ENCODE results near the gene CA5B. TPM values are rescaled to one million over a fixed set of nuclear protein-coding genes. Genes with fewer than 3 reads are reported as not detected.
"Not testable (repeated sequence)": the region's sequence is repeated elsewhere in the genome, so short reads cannot be mapped to it uniquely, and the experiment has no call there.

Gene CA5B
- total RNA-seq, 2 donors from 2014 or later, result 14.0 to 31.7 TPM

DNA sequence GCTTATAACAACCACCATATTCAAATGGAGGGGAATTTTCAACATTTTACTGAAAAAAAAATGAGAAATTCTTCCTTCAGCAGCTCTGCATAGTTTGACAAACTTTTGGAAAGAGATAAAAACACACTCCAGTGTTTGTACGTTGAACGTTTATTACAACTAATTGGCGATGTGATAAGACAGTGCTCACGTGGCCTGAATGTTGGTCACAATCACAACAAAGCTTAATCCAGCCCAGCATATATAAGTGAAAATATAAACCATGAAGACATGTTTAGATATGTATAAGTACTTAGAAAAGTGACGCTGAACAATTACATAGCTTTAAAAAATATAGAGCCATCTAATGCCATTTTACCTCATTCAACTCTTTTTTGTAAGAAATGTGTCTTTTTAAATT lies 87.9 kb downstream of the CA5B start:
- peaks cover 41% of the 10 kb centered on the region for H3K36me3 Mint-ChIP-seq (ENCODE audit: low read depth)
- Histone ChIP-seq H3K9ac (ENCODE audit: extremely low read depth, low read length, poor library complexity, severe bottlenecking) (no peak overlapping the region), H3K9me3 (ENCODE audit: control insufficient read depth, low read length) (no peaks in the 10 kb centered on the region), H3K36me3 (ENCODE audit: control insufficient read depth, insufficient read depth, low read length) (peaks cover 43% of the 10 kb centered on the region), H3K27ac (ENCODE audit: low read depth, low read length) (no peak overlapping the region), H3K4me1 (ENCODE audit: control insufficient read depth, insufficient read depth, low read length) (no peaks in the 10 kb centered on the region), H3K4me3 (ENCODE audit: low read length) (no peak overlapping the region), H3K27me3 (ENCODE audit: control insufficient read depth, insufficient read depth, low read length, poor library complexity, severe bottlenecking) (no peaks in the 10 kb centered on the region)
- 80% methylated on average over 2 of the region's 5 CpGs; no CpG with 5 or more reads in 1 of the 2 experiments for WGBS, 2 experiments (ENCODE audit: insufficient coverage in 1 of 2, insufficient read length in 1 of 2)
- TF ChIP-seq, protein P1, sequence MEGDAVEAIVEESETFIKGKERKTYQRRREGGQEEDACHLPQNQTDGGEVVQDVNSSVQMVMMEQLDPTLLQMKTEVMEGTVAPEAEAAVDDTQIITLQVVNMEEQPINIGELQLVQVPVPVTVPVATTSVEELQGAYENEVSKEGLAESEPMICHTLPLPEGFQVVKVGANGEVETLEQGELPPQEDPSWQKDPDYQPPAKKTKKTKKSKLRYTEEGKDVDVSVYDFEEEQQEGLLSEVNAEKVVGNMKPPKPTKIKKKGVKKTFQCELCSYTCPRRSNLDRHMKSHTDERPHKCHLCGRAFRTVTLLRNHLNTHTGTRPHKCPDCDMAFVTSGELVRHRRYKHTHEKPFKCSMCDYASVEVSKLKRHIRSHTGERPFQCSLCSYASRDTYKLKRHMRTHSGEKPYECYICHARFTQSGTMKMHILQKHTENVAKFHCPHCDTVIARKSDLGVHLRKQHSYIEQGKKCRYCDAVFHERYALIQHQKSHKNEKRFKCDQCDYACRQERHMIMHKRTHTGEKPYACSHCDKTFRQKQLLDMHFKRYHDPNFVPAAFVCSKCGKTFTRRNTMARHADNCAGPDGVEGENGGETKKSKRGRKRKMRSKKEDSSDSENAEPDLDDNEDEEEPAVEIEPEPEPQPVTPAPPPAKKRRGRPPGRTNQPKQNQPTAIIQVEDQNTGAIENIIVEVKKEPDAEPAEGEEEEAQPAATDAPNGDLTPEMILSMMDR (conservative IDR thresholded peaks at IDR 0.05), result no peak
- no peak overlapping the region for H3K4me3 Mint-ChIP-seq
- H3K27me3 Mint-ChIP-seq (ENCODE audit: insufficient read depth), result no peaks in the 10 kb centered on the region
- peak overlapping the region; percentile 67 for H3K27ac Mint-ChIP-seq
- no peak for DNase-seq
- H3K4me1 Mint-ChIP-seq, result peaks cover 28% of the 10 kb centered on the region
- H3K9me3 Mint-ChIP-seq, result no peaks in the 10 kb centered on the region

DNA sequence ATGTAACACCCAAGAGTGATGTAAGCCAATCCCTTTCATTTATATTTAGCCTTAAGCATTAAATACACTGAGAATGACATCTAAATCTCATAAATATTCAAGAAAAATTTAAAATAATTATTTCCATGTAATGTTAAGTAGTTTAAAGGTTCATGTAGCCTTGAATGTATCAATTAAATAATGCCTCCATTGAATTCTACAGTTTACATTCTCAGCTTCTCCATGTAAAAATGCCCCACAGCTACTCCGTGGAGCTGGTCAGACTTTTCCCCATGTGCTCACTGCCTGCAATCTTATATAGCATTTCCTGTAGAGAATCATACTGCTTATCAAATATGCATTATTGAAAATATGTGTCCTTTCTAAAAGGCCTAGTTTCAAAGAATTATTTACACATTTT lies 91.1 kb downstream of the CA5B start:
- Histone ChIP-seq H3K27ac (ENCODE audit: low read depth, low read length) (no peak overlapping the region), H3K4me1 (ENCODE audit: control insufficient read depth, insufficient read depth, low read length) (no peaks in the 10 kb centered on the region), H3K4me3 (ENCODE audit: low read length) (no peak overlapping the region), H3K9ac (ENCODE audit: extremely low read depth, low read length, poor library complexity, severe bottlenecking) (no peak overlapping the region), H3K36me3 (ENCODE audit: control insufficient read depth, insufficient read depth, low read length) (peaks cover 53% of the 10 kb centered on the region), H3K27me3 (ENCODE audit: control insufficient read depth, insufficient read depth, low read length, poor library complexity, severe bottlenecking) (no peaks in the 10 kb centered on the region), H3K9me3 (ENCODE audit: control insufficient read depth, low read length) (no peaks in the 10 kb centered on the region)
- TF ChIP-seq, protein P1 (conservative IDR thresholded peaks at IDR 0.05), result no peak
- WGBS, 2 experiments (ENCODE audit: insufficient coverage in 1 of 2, insufficient read length in 1 of 2), result 100% methylated on average over 1 of the region's 1 CpG; no CpG with 5 or more reads in 1 of the 2 experiments
- Mint-ChIP-seq H3K27ac (peak overlapping the region; percentile 50), H3K36me3 (ENCODE audit: low read depth) (peaks cover 31% of the 10 kb centered on the region), H3K4me3 (no peak overlapping the region), H3K27me3 (ENCODE audit: insufficient read depth) (no peaks in the 10 kb centered on the region), H3K4me1 (peaks cover 42% of the 10 kb centered on the region), H3K9me3 (no peaks in the 10 kb centered on the region)
- no peak for DNase-seq

DNA sequence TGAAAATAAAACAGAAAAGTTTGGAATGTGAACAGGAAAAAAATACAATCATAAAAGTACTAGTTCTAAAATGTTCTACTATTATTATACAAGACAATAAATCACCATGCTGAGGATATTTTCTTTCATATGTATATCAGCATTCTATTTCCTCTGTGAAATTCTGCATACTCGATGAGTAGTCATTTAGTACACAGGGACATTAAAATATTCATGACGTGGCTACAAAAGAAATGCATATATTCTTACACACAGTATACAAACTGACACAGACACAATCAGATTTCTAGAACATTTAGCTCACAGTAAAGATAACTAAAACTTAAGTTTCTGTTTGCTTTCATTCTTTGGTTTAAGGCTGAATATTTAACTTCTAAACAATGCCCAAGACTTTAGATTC lies 93.3 kb downstream of the CA5B start:
- H3K4me3 Mint-ChIP-seq; DNase-seq; H3K27ac Mint-ChIP-seq; H3K27me3 ChIP-seq (ENCODE audit: control insufficient read depth, insufficient read depth, low read length, poor library complexity, severe bottlenecking); H3K9ac ChIP-seq (ENCODE audit: extremely low read depth, low read length, poor library complexity, severe bottlenecking); H3K27me3 Mint-ChIP-seq (ENCODE audit: insufficient read depth); H3K4me1 ChIP-seq (ENCODE audit: control insufficient read depth, insufficient read depth, low read length); H3K27ac ChIP-seq (ENCODE audit: low read depth, low read length); H3K9me3 ChIP-seq (ENCODE audit: control insufficient read depth, low read length); H3K4me3 ChIP-seq (ENCODE audit: low read length); H3K9me3 Mint-ChIP-seq: not testable (repeated sequence)
- peaks cover 53% of the 10 kb centered on the region for H3K4me1 Mint-ChIP-seq
- WGBS, 2 experiments (ENCODE audit: insufficient coverage in 1 of 2, insufficient read length in 1 of 2), result no CpG with 5 or more reads among the region's 2 CpGs
- peaks cover 45% of the 10 kb centered on the region for H3K36me3 ChIP-seq (ENCODE audit: control insufficient read depth, insufficient read depth, low read length)
- H3K36me3 Mint-ChIP-seq (ENCODE audit: low read depth), result peaks cover 33% of the 10 kb centered on the region

DNA sequence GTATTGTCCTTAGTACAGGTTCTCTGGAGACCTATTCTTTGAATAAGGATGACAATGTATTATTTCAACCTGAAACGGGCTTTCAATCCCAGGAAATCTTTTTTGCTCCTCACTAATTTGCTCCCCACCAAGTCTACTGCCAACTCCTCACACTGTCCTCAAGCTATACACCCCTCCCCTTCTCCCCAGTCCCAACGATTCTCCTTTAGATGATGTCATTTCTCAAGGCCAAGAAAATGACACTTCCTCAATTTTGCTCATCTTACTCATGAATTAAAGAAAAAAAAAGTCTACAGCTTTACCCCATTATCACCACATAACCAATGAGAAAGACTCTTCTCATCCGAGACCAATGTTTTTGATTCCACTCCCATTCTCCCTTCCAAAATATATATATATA lies 96.0 kb downstream of the CA5B start:
- Histone ChIP-seq H3K4me1 (ENCODE audit: control insufficient read depth, insufficient read depth, low read length) (no peaks in the 10 kb centered on the region), H3K9me3 (ENCODE audit: control insufficient read depth, low read length) (no peaks in the 10 kb centered on the region), H3K27me3 (ENCODE audit: control insufficient read depth, insufficient read depth, low read length, poor library complexity, severe bottlenecking) (no peaks in the 10 kb centered on the region), H3K9ac (ENCODE audit: extremely low read depth, low read length, poor library complexity, severe bottlenecking) (no peak overlapping the region), H3K27ac (ENCODE audit: low read depth, low read length) (no peak overlapping the region), H3K4me3 (ENCODE audit: low read length) (no peak overlapping the region), H3K36me3 (ENCODE audit: control insufficient read depth, insufficient read depth, low read length) (peaks cover 42% of the 10 kb centered on the region)
- Mint-ChIP-seq H3K9me3 (no peaks in the 10 kb centered on the region), H3K36me3 (ENCODE audit: low read depth) (peaks cover 49% of the 10 kb centered on the region), H3K27me3 (ENCODE audit: insufficient read depth) (no peaks in the 10 kb centered on the region), H3K4me1 (peaks cover 40% of the 10 kb centered on the region), H3K27ac (peak overlapping the region; percentile 69), H3K4me3 (no peak overlapping the region)
- TF ChIP-seq, protein P1 (conservative IDR thresholded peaks at IDR 0.05), result no peak
- DNase-seq, result no peak
- WGBS, 2 experiments (ENCODE audit: insufficient coverage in 1 of 2, insufficient read length in 1 of 2), result 90% methylated on average over 2 of the region's 3 CpGs; no CpG with 5 or more reads in 1 of the 2 experiments
